HEK293 (cell line): Measurements from ENCODE around the gene AMPH.
A peak's percentile ranks its signal among the peaks of the same experiment; 100 is the strongest.

Source experiments
- CTCF ChIA-PET: fragments of 350-600 bp; formaldehyde crosslinking; extraction: SDS; loops from one replicate; lab custom pipeline; 2021; ENCODE audit warnings: antibody characterized with exemption; lab: Yijun Ruan, JAX
- POLR2A ChIA-PET: fragments of 300-600 bp; formaldehyde crosslinking; extraction: SDS; loops from one replicate; lab custom pipeline; 2020; ENCODE audit warnings: antibody characterized with exemption, inconsistent platforms; lab: Yijun Ruan, JAX
- H3K27ac ChIP-seq: fragments of 200-500 bp; sonication (Bioruptor generic); 2 replicates; pipeline ENCODE4 v1.5.1; 2014; ENCODE audit warnings: low read depth, low read length, control low read depth, inconsistent platforms; ENCODE audit errors: extremely low read depth
- H3K36me3 ChIP-seq, 2 experiments: fragments of 200-500 bp in 1 of 2; sonication (Bioruptor generic) in 1 of 2; 1 replicate in 1 of 2; 2 replicates in 1 of 2; pipeline ENCODE4 v1.5.1; 2014 to 2017; ENCODE audit warnings: inconsistent platforms in 2 of 2, low read length in 2 of 2; ENCODE audit not compliant: control insufficient read depth in 2 of 2, insufficient read depth in 1 of 2
- H3K4me1 ChIP-seq: fragments of 200-500 bp; sonication (Bioruptor generic); 2 replicates; pipeline ENCODE4 v1.5.1; 2014; ENCODE audit warnings: mild to moderate bottlenecking, low read length, inconsistent platforms; ENCODE audit not compliant: control insufficient read depth, insufficient read depth
- H3K4me3 ChIP-seq: 2 replicates; pipeline ENCODE4 v1.5.1; 2011; ENCODE audit warnings: low read depth, mild to moderate bottlenecking, control low read depth, low read length, moderate library complexity
- H3K9me3 ChIP-seq: fragments of 200-500 bp; sonication (Bioruptor generic); 2 replicates; pipeline ENCODE4 v1.5.1; 2014; ENCODE audit warnings: low read depth, low read length, inconsistent platforms; ENCODE audit not compliant: control insufficient read depth, insufficient read depth
- GLI4 ChIP-seq: fragments of 450-650 bp; formaldehyde crosslinking; IDR thresholded peaks from 2 replicates; pipeline ENCODE4 v1.5.1; 2016; ENCODE audit warnings: missing biosample characterization, missing genetic modification characterization
- HOXC10 ChIP-seq: sonication (generic); formaldehyde crosslinking; IDR thresholded peaks from 2 replicates; pipeline ENCODE4 v1.8.1; 2023; ENCODE audit warnings: mild to moderate bottlenecking, missing genetic modification reagents
- KLF10 ChIP-seq: fragments of 450-650 bp; IDR thresholded peaks from 2 replicates; pipeline ENCODE4 v1.5.1; 2018; ENCODE audit warnings: missing biosample characterization, mild to moderate bottlenecking, missing genetic modification characterization
- KLF8 ChIP-seq: fragments of 450-650 bp; formaldehyde crosslinking; IDR thresholded peaks from 2 replicates; pipeline ENCODE4 v1.5.1; 2016; ENCODE audit warnings: missing biosample characterization, missing genetic modification characterization
- REPIN1 ChIP-seq: fragments of 450-650 bp; formaldehyde crosslinking; IDR thresholded peaks from 2 replicates; pipeline ENCODE4 v1.5.1; 2017; ENCODE audit warnings: missing biosample characterization, missing genetic modification characterization, low read depth
- SCRT1 ChIP-seq: fragments of 450-650 bp; formaldehyde crosslinking; IDR thresholded peaks from 2 replicates; pipeline ENCODE4 v1.5.1; 2016; ENCODE audit warnings: missing biosample characterization, missing genetic modification characterization, borderline replicate concordance
- SCRT2 ChIP-seq: fragments of 450-650 bp; formaldehyde crosslinking; IDR thresholded peaks from 2 replicates; pipeline ENCODE4 v1.5.1; 2016; ENCODE audit warnings: missing biosample characterization, missing genetic modification characterization
- SP7 ChIP-seq: fragments of 450-650 bp; formaldehyde crosslinking; IDR thresholded peaks from 2 replicates; pipeline ENCODE4 v1.5.1; 2016; ENCODE audit warnings: missing biosample characterization, missing genetic modification characterization
- WT1 ChIP-seq: fragments of 450-650 bp; formaldehyde crosslinking; IDR thresholded peaks from 2 replicates; pipeline ENCODE4 v1.5.1; 2016; ENCODE audit warnings: missing biosample characterization, missing genetic modification characterization
- ZBTB21 ChIP-seq: fragments of 450-650 bp; formaldehyde crosslinking; IDR thresholded peaks from 2 replicates; pipeline ENCODE4 v1.5.1; 2017; ENCODE audit warnings: missing biosample characterization, missing genetic modification characterization
- ZBTB48 ChIP-seq: fragments of 450-650 bp; formaldehyde crosslinking; IDR thresholded peaks from 2 replicates; pipeline ENCODE4 v1.5.1; 2016; ENCODE audit warnings: missing biosample characterization, missing genetic modification characterization
- ZFP69B ChIP-seq: fragments of 450-650 bp; formaldehyde crosslinking; IDR thresholded peaks from 2 replicates; pipeline ENCODE4 v1.5.1; 2016; ENCODE audit warnings: missing biosample characterization, missing genetic modification characterization
- ZNF114 ChIP-seq: fragments of 450-650 bp; formaldehyde crosslinking; IDR thresholded peaks from 2 replicates; pipeline ENCODE4 v1.5.0; 2017; ENCODE audit warnings: missing biosample characterization, missing genetic modification characterization
- ZNF16 ChIP-seq: fragments of 450-650 bp; formaldehyde crosslinking; IDR thresholded peaks from 2 replicates; pipeline ENCODE4 v1.5.1; 2016; ENCODE audit warnings: low read depth, missing biosample characterization, missing genetic modification characterization
- ZNF184 ChIP-seq: fragments of 450-650 bp; IDR thresholded peaks from 2 replicates; pipeline ENCODE4 v1.5.1; 2018; ENCODE audit warnings: missing biosample characterization, mild to moderate bottlenecking, missing genetic modification characterization
- ZNF19 ChIP-seq: fragments of 450-650 bp; formaldehyde crosslinking; IDR thresholded peaks from 2 replicates; pipeline ENCODE4; 2016; ENCODE audit warnings: missing biosample characterization, missing genetic modification characterization, low read depth
- ZNF23 ChIP-seq: fragments of 450-650 bp; formaldehyde crosslinking; IDR thresholded peaks from 2 replicates; pipeline ENCODE4 v1.5.1; 2016; ENCODE audit warnings: missing biosample characterization, missing genetic modification characterization, borderline replicate concordance
- ZNF239 ChIP-seq: fragments of 450-650 bp; formaldehyde crosslinking; IDR thresholded peaks from 2 replicates; pipeline ENCODE4 v1.5.1; 2016; ENCODE audit warnings: missing biosample characterization, missing genetic modification characterization
- ZNF426 ChIP-seq: fragments of 450-650 bp; formaldehyde crosslinking; IDR thresholded peaks from 2 replicates; pipeline ENCODE4 v1.5.1; 2017; ENCODE audit warnings: missing biosample characterization, missing genetic modification characterization, mild to moderate bottlenecking, inconsistent platforms, moderate library complexity
- ZNF548 ChIP-seq: fragments of 450-650 bp; formaldehyde crosslinking; IDR thresholded peaks from 2 replicates; pipeline ENCODE4 v1.5.1; 2016; ENCODE audit warnings: missing biosample characterization, missing genetic modification characterization
- ZNF701 ChIP-seq: fragments of 450-650 bp; formaldehyde crosslinking; IDR thresholded peaks from 2 replicates; pipeline ENCODE4 v1.5.1; 2016; ENCODE audit warnings: missing biosample characterization, missing genetic modification characterization
- ZNF76 ChIP-seq: fragments of 450-650 bp; formaldehyde crosslinking; IDR thresholded peaks from 2 replicates; pipeline ENCODE4; 2016; ENCODE audit warnings: low read depth, missing biosample characterization, missing genetic modification characterization, borderline replicate concordance
- ZNF777 ChIP-seq: fragments of 450-650 bp; formaldehyde crosslinking; IDR thresholded peaks from 2 replicates; pipeline ENCODE4 v1.5.1; 2017; ENCODE audit warnings: missing biosample characterization, missing genetic modification characterization, borderline replicate concordance
- ZNF843 ChIP-seq: fragments of 450-650 bp; formaldehyde crosslinking; IDR thresholded peaks from 2 replicates; pipeline ENCODE4 v1.5.1; 2016; ENCODE audit warnings: missing biosample characterization, missing genetic modification characterization
- TF ChIP-seq, protein P1 (sequence below): fragments of 450-650 bp; formaldehyde crosslinking; IDR thresholded peaks from 2 replicates; pipeline ENCODE4 v1.5.1; 2016; ENCODE audit warnings: missing biosample characterization, missing genetic modification characterization
- TF ChIP-seq, protein P2 (sequence below): fragments of 450-650 bp; formaldehyde crosslinking; IDR thresholded peaks from 2 replicates; pipeline ENCODE4 v1.5.1; 2016; ENCODE audit warnings: missing biosample characterization, missing genetic modification characterization, low read depth
- TF ChIP-seq, protein P3 (sequence below): fragments of 450-650 bp; formaldehyde crosslinking; IDR thresholded peaks from 2 replicates; pipeline ENCODE4 v1.5.1; 2016; ENCODE audit warnings: missing biosample characterization, missing genetic modification characterization
- TF ChIP-seq, protein P4 (sequence below): fragments of 450-650 bp; formaldehyde crosslinking; IDR thresholded peaks from 2 replicates; pipeline ENCODE4 v1.5.1; 2017; ENCODE audit warnings: missing biosample characterization, missing genetic modification characterization
- TF ChIP-seq, protein P5 (sequence below): fragments of 450-650 bp; formaldehyde crosslinking; IDR thresholded peaks from 2 replicates; pipeline ENCODE4 v1.5.1; 2016; ENCODE audit warnings: missing biosample characterization, missing genetic modification characterization
- TF ChIP-seq, protein P6 (sequence below): fragments of 450-650 bp; formaldehyde crosslinking; IDR thresholded peaks from 2 replicates; pipeline ENCODE4 v1.5.1; 2016; ENCODE audit warnings: missing biosample characterization, missing genetic modification characterization

The AMPH gene

DNA sequence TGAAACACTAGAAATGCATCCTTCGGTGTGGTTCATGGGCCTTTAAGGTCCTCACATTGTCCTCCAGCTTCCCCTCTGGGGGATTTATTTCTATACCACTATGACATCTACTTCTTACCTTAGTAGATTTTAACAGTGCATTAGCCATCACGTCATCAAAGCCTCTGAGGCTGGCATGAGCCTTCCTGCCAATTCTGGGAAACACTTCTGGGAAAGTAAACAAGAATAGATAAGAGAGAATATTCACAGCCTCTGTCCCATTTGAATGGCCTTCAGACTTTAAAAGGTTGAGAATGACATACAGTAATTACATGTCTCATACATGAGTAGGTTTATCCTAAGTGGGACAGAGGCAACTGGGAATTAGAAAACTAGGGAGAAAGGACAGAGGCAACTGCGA is 89.7 kb downstream of the AMPH start:
- peaks cover 5% of the 10 kb centered on the region for H3K4me1 ChIP-seq
- TF ChIP-seq, protein P1, sequence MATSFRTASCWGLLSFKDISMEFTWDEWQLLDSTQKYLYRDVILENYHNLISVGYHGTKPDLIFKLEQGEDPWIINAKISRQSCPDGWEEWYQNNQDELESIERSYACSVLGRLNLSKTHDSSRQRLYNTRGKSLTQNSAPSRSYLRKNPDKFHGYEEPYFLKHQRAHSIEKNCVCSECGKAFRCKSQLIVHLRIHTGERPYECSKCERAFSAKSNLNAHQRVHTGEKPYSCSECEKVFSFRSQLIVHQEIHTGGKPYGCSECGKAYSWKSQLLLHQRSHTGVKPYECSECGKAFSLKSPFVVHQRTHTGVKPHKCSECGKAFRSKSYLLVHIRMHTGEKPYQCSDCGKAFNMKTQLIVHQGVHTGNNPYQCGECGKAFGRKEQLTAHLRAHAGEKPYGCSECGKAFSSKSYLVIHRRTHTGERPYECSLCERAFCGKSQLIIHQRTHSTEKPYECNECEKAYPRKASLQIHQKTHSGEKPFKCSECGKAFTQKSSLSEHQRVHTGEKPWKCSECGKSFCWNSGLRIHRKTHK (tag by site-specific recombination) = no peak
- no peak for TF ChIP-seq ZNF843 (tag by site-specific recombination)
- TF ChIP-seq, protein P2, sequence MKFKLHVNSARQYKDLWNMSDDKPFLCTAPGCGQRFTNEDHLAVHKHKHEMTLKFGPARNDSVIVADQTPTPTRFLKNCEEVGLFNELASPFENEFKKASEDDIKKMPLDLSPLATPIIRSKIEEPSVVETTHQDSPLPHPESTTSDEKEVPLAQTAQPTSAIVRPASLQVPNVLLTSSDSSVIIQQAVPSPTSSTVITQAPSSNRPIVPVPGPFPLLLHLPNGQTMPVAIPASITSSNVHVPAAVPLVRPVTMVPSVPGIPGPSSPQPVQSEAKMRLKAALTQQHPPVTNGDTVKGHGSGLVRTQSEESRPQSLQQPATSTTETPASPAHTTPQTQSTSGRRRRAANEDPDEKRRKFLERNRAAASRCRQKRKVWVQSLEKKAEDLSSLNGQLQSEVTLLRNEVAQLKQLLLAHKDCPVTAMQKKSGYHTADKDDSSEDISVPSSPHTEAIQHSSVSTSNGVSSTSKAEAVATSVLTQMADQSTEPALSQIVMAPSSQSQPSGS (tag by site-specific recombination) = 0 out of 2 replicates have a peak, but pooled peaks have one; percentile 8
- TF ChIP-seq SP7 (tag by site-specific recombination) = peak; percentile 46; the same call in 1 of the 2 replicates
- TF ChIP-seq ZNF16 = no peak
- TF ChIP-seq ZNF184 (tag by site-specific recombination) = no peak
- no peak for TF ChIP-seq ZNF239
- no peak for TF ChIP-seq ZNF701 (tag by site-specific recombination)
- TF ChIP-seq ZNF114 (tag by site-specific recombination) = no peak
- TF ChIP-seq, protein P3, sequence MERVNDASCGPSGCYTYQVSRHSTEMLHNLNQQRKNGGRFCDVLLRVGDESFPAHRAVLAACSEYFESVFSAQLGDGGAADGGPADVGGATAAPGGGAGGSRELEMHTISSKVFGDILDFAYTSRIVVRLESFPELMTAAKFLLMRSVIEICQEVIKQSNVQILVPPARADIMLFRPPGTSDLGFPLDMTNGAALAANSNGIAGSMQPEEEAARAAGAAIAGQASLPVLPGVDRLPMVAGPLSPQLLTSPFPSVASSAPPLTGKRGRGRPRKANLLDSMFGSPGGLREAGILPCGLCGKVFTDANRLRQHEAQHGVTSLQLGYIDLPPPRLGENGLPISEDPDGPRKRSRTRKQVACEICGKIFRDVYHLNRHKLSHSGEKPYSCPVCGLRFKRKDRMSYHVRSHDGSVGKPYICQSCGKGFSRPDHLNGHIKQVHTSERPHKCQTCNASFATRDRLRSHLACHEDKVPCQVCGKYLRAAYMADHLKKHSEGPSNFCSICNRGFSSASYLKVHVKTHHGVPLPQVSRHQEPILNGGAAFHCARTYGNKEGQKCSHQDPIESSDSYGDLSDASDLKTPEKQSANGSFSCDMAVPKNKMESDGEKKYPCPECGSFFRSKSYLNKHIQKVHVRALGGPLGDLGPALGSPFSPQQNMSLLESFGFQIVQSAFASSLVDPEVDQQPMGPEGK (tag by site-specific recombination) = no peak
- no peak for TF ChIP-seq WT1 (tag by site-specific recombination)
- no peak for TF ChIP-seq ZNF777
- TF ChIP-seq HOXC10 = no peak
- TF ChIP-seq ZBTB21 (tag by site-specific recombination) = no peak
- TF ChIP-seq, protein P4, sequence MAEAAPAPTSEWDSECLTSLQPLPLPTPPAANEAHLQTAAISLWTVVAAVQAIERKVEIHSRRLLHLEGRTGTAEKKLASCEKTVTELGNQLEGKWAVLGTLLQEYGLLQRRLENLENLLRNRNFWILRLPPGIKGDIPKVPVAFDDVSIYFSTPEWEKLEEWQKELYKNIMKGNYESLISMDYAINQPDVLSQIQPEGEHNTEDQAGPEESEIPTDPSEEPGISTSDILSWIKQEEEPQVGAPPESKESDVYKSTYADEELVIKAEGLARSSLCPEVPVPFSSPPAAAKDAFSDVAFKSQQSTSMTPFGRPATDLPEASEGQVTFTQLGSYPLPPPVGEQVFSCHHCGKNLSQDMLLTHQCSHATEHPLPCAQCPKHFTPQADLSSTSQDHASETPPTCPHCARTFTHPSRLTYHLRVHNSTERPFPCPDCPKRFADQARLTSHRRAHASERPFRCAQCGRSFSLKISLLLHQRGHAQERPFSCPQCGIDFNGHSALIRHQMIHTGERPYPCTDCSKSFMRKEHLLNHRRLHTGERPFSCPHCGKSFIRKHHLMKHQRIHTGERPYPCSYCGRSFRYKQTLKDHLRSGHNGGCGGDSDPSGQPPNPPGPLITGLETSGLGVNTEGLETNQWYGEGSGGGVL = no peak
- no peak for TF ChIP-seq ZNF23
- no peak for TF ChIP-seq SCRT2 (tag by site-specific recombination)
- POLR2A ChIA-PET = no interaction called here
- no peak overlapping the region for H3K27ac ChIP-seq
- H3K9me3 ChIP-seq = no peaks in the 10 kb centered on the region
- H3K36me3 ChIP-seq = no peaks in the 10 kb centered on the region
- CTCF ChIA-PET = no interaction called here
- H3K4me3 ChIP-seq = no peak overlapping the region

DNA sequence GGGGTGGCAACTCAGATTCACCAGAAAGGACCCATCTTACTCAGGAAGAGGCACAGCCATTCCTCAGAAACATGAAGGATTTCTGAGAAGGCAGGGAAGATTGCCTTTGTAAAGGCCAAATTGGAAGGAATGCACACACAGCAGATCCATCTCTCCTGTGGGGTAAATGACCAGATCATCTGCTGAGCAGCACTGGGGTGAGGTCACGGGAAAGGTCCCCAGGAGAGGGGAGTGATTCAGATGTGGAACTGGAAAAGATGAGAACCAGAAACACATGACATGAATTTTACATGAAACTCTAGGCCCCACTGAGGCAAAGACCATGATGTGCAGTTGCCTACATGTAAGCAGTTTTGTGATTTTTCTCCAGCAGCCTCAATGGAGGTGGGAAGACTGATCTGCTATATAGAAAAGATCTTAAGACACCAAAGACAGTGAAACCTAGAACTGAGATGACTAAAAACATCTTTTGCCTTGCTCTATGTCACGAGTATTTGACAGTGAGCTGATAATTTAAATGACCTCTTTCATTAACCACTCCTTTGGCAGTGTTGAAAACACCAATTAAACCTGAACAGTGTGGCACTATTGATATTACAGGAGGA is 91.6 kb downstream of the AMPH start:
- POLR2A ChIA-PET = no interaction called here
- Histone ChIP-seq H3K4me3 (no peak overlapping the region), H3K27ac (no peak overlapping the region), H3K9me3 (no peaks in the 10 kb centered on the region), H3K4me1 (peaks cover 5% of the 10 kb centered on the region), H3K36me3 (no peaks in the 10 kb centered on the region)
- CTCF ChIA-PET = interaction anchor here (0.7 kb wide), 1 partner anchor 120 kb away, joined by 3 read pairs; no protein-coding TSS in a partner anchor
- TF ChIP-seq ZNF76 (tag by site-specific recombination) (no peak), KLF10 (tag by site-specific recombination) (no peak), KLF8 (tag by site-specific recombination) (no peak), REPIN1 (tag by site-specific recombination) (no peak), ZBTB48 (tag by site-specific recombination) (no peak), ZBTB21 (tag by site-specific recombination) (no peak), ZNF426 (tag by site-specific recombination) (no peak), SCRT1 (tag by site-specific recombination) (no peak), ZNF19 (no peak), ZFP69B (tag by site-specific recombination) (no peak), ZNF548 (tag by site-specific recombination) (no peak), GLI4 (no peak), ZNF184 (tag by site-specific recombination) (no peak)
- TF ChIP-seq, protein P5, sequence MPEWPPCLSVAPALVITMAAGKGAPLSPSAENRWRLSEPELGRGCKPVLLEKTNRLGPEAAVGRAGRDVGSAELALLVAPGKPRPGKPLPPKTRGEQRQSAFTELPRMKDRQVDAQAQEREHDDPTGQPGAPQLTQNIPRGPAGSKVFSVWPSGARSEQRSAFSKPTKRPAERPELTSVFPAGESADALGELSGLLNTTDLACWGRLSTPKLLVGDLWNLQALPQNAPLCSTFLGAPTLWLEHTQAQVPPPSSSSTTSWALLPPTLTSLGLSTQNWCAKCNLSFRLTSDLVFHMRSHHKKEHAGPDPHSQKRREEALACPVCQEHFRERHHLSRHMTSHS (tag by site-specific recombination) = no peak
- TF ChIP-seq, protein P6, sequence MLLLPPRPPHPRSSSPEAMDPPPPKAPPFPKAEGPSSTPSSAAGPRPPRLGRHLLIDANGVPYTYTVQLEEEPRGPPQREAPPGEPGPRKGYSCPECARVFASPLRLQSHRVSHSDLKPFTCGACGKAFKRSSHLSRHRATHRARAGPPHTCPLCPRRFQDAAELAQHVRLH = no peak
